ENCODE results near the gene SCUBE1.
"Not testable (repeated sequence)": the region's sequence is repeated elsewhere in the genome, so short reads cannot be mapped to it uniquely, and the experiment has no call there.

Gene SCUBE1

DNA sequence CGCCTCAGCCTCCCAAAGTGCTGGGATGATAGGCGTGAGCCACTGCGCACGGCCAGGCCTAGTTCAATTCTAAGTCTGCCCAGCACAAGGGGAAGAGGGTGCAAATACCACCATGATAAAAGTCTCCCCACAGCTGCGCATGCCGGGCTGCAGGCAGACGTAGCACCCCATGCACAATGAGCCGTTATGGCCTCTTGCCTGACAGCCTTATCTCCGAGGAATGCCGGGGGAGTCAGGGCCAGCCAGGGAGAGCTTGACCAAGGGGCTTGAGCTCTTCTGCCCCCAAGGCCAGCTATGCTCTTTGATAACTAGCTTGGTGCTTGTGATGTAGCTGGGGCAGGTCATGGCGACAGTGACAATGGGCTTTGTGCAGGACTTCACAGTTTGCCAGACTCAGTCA is 13.7 kb upstream of the SCUBE1 start:
- no peak overlapping the region for H3K4ac ChIP-seq (ENCODE audit: low read depth, low read length)
- H3K18ac ChIP-seq (ENCODE audit: low read length), result no peak overlapping the region
- WGBS (ENCODE audit: extremely low coverage, insufficient coverage, insufficient read length), result no CpG with 5 or more reads among the region's 11 CpGs
- no peak overlapping the region for H3K4me3 ChIP-seq (ENCODE audit: low read depth, low read length)
- H3K36me3 ChIP-seq (ENCODE audit: control insufficient read depth in 1 of 2, insufficient read depth in 2 of 2, low read length in 2 of 2), result no peaks in the 10 kb centered on the region
- no peak for DNase-seq
- H4K12ac ChIP-seq (ENCODE audit: low read depth, low read length), result no peak overlapping the region
- H3K79me1 ChIP-seq (ENCODE audit: low read length), result no peaks in the 10 kb centered on the region
- no peak overlapping the region for H2BK12ac ChIP-seq (ENCODE audit: low read length)
- H4K8ac ChIP-seq (ENCODE audit: low read depth, low read length), result no peak overlapping the region
- H3K27ac ChIP-seq (ENCODE audit: low read depth, low read length), result no peak overlapping the region
- no peaks in the 10 kb centered on the region for H3K27me3 ChIP-seq (ENCODE audit: insufficient read depth, low read length)
- H4K91ac ChIP-seq (ENCODE audit: low read depth, low read length), result no peak overlapping the region
- H2AFZ ChIP-seq (ENCODE audit: insufficient read depth, low read length, poor library complexity), result no peak overlapping the region
- no peaks in the 10 kb centered on the region for H3K9me3 ChIP-seq (ENCODE audit: insufficient read depth, low read depth, low read length)
- no peak overlapping the region for H2BK5ac ChIP-seq (ENCODE audit: low read depth, low read length, poor library complexity)
- H2AK5ac ChIP-seq (ENCODE audit: low read length), result no peak overlapping the region
- no peak overlapping the region for H3K23ac ChIP-seq (ENCODE audit: low read length)
- H2BK120ac ChIP-seq (ENCODE audit: insufficient read depth, low read length, poor library complexity), result no peak overlapping the region
- no peak overlapping the region for H3K9ac ChIP-seq (ENCODE audit: low read length)
- no peaks in the 10 kb centered on the region for H3K4me1 ChIP-seq (ENCODE audit: control insufficient read depth in 1 of 2, insufficient read depth in 2 of 2, low read length in 2 of 2)
- H3K4me2 ChIP-seq (ENCODE audit: low read length), result no peak overlapping the region
- no peaks in the 10 kb centered on the region for H3K79me2 ChIP-seq (ENCODE audit: control insufficient read depth, insufficient read depth, low read length, poor library complexity)
- H3K14ac ChIP-seq (ENCODE audit: low read length), result no peak overlapping the region

DNA sequence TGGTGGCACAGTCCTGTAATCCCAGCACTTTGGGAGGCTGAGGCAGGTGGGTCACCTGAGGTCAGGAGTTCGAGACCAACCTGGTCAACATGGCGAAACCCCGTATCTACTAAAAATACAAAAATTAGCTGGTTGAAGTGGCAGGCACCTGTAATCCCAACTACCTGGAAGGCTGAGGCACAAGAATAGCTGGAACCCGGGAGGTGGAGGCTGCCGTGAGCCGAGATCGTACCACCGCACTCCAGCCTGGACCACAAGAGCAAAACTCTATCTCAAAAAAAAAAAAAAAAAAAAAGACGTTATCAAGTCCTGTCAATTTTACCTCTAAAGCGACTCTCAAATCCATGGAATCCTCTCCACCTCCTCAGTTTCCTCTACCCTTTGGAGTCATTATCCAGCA is 12.5 kb upstream of the SCUBE1 start:
- not testable (repeated sequence) for H4K12ac ChIP-seq (ENCODE audit: low read depth, low read length); H3K4me1 ChIP-seq (ENCODE audit: control insufficient read depth in 1 of 2, insufficient read depth in 2 of 2, low read length in 2 of 2); H3K9ac ChIP-seq (ENCODE audit: low read length); H3K9me3 ChIP-seq (ENCODE audit: insufficient read depth, low read depth, low read length); H3K27ac ChIP-seq (ENCODE audit: low read depth, low read length); H2BK120ac ChIP-seq (ENCODE audit: insufficient read depth, low read length, poor library complexity); H3K79me2 ChIP-seq (ENCODE audit: control insufficient read depth, insufficient read depth, low read length, poor library complexity); H2BK12ac ChIP-seq (ENCODE audit: low read length); H3K23ac ChIP-seq (ENCODE audit: low read length); H4K8ac ChIP-seq (ENCODE audit: low read depth, low read length); H2AFZ ChIP-seq (ENCODE audit: insufficient read depth, low read length, poor library complexity); H4K91ac ChIP-seq (ENCODE audit: low read depth, low read length); DNase-seq; H3K4me2 ChIP-seq (ENCODE audit: low read length); H3K18ac ChIP-seq (ENCODE audit: low read length); H2BK5ac ChIP-seq (ENCODE audit: low read depth, low read length, poor library complexity); H2AK5ac ChIP-seq (ENCODE audit: low read length); H3K14ac ChIP-seq (ENCODE audit: low read length); H3K79me1 ChIP-seq (ENCODE audit: low read length); H3K4me3 ChIP-seq (ENCODE audit: low read depth, low read length); H3K36me3 ChIP-seq (ENCODE audit: control insufficient read depth in 1 of 2, insufficient read depth in 2 of 2, low read length in 2 of 2); H3K27me3 ChIP-seq (ENCODE audit: insufficient read depth, low read length); H3K4ac ChIP-seq (ENCODE audit: low read depth, low read length)
- no CpG with 5 or more reads among the region's 10 CpGs for WGBS (ENCODE audit: extremely low coverage, insufficient coverage, insufficient read length)

DNA sequence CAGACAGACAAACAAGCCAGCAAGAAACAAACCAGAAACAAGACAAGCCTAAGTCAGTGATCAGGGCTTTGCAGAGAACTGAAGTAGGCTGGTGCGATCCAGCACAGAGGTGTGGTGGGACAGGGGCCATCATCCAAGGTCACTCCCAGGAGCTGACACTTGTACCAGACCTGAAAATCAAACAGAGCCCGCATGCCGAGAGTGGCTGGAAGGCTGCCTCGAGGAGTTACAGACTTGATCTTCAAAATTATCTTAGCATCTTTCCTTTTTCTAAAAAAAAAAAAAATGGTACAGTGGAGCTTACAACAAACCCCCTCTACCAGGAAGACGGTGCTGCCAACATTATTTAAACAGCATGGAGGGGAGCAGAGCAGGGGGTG is 8.8 kb upstream of the SCUBE1 start:
- H3K79me1 ChIP-seq (ENCODE audit: low read length), result no peaks in the 10 kb centered on the region
- no peak overlapping the region for H2BK120ac ChIP-seq (ENCODE audit: insufficient read depth, low read length, poor library complexity)
- H2BK12ac ChIP-seq (ENCODE audit: low read length), result no peak overlapping the region
- no peak overlapping the region for H2AK5ac ChIP-seq (ENCODE audit: low read length)
- WGBS (ENCODE audit: extremely low coverage, insufficient coverage, insufficient read length), result no CpG with 5 or more reads among the region's 5 CpGs
- H4K8ac ChIP-seq (ENCODE audit: low read depth, low read length), result no peak overlapping the region
- no peak overlapping the region for H4K91ac ChIP-seq (ENCODE audit: low read depth, low read length)
- H3K27ac ChIP-seq (ENCODE audit: low read depth, low read length), result no peak overlapping the region
- no peaks in the 10 kb centered on the region for H3K79me2 ChIP-seq (ENCODE audit: control insufficient read depth, insufficient read depth, low read length, poor library complexity)
- H3K27me3 ChIP-seq (ENCODE audit: insufficient read depth, low read length), result no peaks in the 10 kb centered on the region
- H3K18ac ChIP-seq (ENCODE audit: low read length), result no peak overlapping the region
- H2AFZ ChIP-seq (ENCODE audit: insufficient read depth, low read length, poor library complexity), result no peak overlapping the region
- no peak overlapping the region for H3K14ac ChIP-seq (ENCODE audit: low read length)
- no peak overlapping the region for H3K4me2 ChIP-seq (ENCODE audit: low read length)
- H4K12ac ChIP-seq (ENCODE audit: low read depth, low read length), result no peak overlapping the region
- H3K4me1 ChIP-seq (ENCODE audit: control insufficient read depth in 1 of 2, insufficient read depth in 2 of 2, low read length in 2 of 2), result no peaks in the 10 kb centered on the region
- H3K23ac ChIP-seq (ENCODE audit: low read length), result no peak overlapping the region
- no peak overlapping the region for H2BK5ac ChIP-seq (ENCODE audit: low read depth, low read length, poor library complexity)
- H3K9me3 ChIP-seq (ENCODE audit: insufficient read depth, low read depth, low read length), result no peaks in the 10 kb centered on the region
- H3K9ac ChIP-seq (ENCODE audit: low read length), result no peak overlapping the region
- H3K4ac ChIP-seq (ENCODE audit: low read depth, low read length), result no peak overlapping the region
- H3K36me3 ChIP-seq (ENCODE audit: control insufficient read depth in 1 of 2, insufficient read depth in 2 of 2, low read length in 2 of 2), result no peaks in the 10 kb centered on the region
- H3K4me3 ChIP-seq (ENCODE audit: low read depth, low read length), result no peak overlapping the region
- DNase-seq, result peak; percentile 33 to 59

DNA sequence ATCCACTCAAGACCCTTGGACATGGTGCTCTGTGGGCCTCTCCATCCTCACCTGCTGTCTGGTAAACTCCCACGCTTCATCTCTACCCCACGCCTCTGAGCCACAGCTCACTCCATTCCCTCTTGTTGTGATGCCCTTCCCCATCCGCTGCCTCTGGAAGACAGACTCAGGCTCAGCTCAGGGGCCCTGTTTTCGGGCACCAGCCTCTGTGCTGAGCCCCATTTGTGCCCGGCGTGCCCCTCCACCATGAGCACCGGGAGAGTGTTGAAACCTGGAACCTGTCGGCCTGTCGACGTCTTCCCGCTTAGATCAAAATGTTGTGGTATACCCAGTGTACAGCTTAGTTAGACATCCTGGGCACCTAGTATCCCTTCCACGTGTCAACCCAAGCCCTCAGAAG is 6.5 kb upstream of the SCUBE1 start:
- Histone ChIP-seq H3K18ac (ENCODE audit: low read length) (no peak overlapping the region), H3K4me2 (ENCODE audit: low read length) (no peak overlapping the region), H4K91ac (ENCODE audit: low read depth, low read length) (no peak overlapping the region), H3K27me3 (ENCODE audit: insufficient read depth, low read length) (peaks cover 4% of the 10 kb centered on the region), H4K12ac (ENCODE audit: low read depth, low read length) (no peak overlapping the region), H3K4me3 (ENCODE audit: low read depth, low read length) (no peak overlapping the region), H3K14ac (ENCODE audit: low read length) (no peak overlapping the region), H4K8ac (ENCODE audit: low read depth, low read length) (no peak overlapping the region), H3K9ac (ENCODE audit: low read length) (no peak overlapping the region), H2BK120ac (ENCODE audit: insufficient read depth, low read length, poor library complexity) (no peak overlapping the region), H3K4me1 (ENCODE audit: control insufficient read depth in 1 of 2, insufficient read depth in 2 of 2, low read length in 2 of 2) (no peaks in the 10 kb centered on the region), H3K4ac (ENCODE audit: low read depth, low read length) (no peak overlapping the region), H2BK12ac (ENCODE audit: low read length) (no peak overlapping the region), H2BK5ac (ENCODE audit: low read depth, low read length, poor library complexity) (no peak overlapping the region), H2AK5ac (ENCODE audit: low read length) (no peak overlapping the region), H3K23ac (ENCODE audit: low read length) (no peak overlapping the region), H3K79me2 (ENCODE audit: control insufficient read depth, insufficient read depth, low read length, poor library complexity) (no peaks in the 10 kb centered on the region), H3K27ac (ENCODE audit: low read depth, low read length) (no peak overlapping the region), H3K9me3 (ENCODE audit: insufficient read depth, low read depth, low read length) (no peaks in the 10 kb centered on the region), H3K36me3 (ENCODE audit: control insufficient read depth in 1 of 2, insufficient read depth in 2 of 2, low read length in 2 of 2) (no peaks in the 10 kb centered on the region), H2AFZ (ENCODE audit: insufficient read depth, low read length, poor library complexity) (no peak overlapping the region), H3K79me1 (ENCODE audit: low read length) (no peaks in the 10 kb centered on the region)
- WGBS (ENCODE audit: extremely low coverage, insufficient coverage, insufficient read length), result no CpG with 5 or more reads among the region's 12 CpGs
- no peak for DNase-seq
